Fibroblast of upper back skin (primary cell): ENCODE measurements around the gene CACNA1H.
A peak's percentile ranks its signal among the peaks of the same experiment; 100 is the strongest.

Experiments used
- DNase-seq: peaks from one replicate; pipeline ENCODE4 v3.0.0-alpha.2; 2013

The CACNA1H gene

DNA sequence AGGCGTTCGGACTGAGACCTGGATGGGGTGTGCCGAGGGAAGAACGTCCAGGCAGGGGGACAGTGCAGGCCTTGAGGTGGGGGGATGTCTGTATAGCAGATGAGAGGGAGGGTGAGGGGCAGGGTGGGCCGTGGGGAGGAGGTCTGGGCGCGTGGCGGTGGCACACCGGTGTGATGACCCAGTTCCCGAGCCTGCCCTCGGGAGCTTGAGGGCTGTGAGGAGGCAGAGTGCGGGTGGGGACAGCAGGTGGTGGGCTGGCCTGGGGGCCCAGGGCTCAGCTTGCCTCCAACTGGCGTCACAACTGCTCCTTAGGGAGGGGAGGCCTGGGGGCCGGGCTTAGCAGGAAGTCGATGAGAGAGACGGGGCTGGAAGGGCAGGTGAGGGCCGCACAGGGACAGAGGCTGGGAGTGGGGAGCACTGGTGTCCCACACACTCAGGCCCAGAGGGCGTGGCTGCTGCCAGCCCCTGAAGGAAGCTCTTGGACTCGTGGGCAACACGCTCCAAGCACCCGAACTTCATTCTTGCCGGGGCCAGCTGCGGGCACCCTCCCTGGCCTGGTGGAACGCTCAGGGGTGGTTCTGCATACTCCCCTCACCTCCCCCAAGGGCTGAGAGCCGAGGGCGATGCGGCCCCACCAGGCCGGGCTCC is 6.5 kb downstream of the CACNA1H start:
- DNase-seq, result no peak

DNA sequence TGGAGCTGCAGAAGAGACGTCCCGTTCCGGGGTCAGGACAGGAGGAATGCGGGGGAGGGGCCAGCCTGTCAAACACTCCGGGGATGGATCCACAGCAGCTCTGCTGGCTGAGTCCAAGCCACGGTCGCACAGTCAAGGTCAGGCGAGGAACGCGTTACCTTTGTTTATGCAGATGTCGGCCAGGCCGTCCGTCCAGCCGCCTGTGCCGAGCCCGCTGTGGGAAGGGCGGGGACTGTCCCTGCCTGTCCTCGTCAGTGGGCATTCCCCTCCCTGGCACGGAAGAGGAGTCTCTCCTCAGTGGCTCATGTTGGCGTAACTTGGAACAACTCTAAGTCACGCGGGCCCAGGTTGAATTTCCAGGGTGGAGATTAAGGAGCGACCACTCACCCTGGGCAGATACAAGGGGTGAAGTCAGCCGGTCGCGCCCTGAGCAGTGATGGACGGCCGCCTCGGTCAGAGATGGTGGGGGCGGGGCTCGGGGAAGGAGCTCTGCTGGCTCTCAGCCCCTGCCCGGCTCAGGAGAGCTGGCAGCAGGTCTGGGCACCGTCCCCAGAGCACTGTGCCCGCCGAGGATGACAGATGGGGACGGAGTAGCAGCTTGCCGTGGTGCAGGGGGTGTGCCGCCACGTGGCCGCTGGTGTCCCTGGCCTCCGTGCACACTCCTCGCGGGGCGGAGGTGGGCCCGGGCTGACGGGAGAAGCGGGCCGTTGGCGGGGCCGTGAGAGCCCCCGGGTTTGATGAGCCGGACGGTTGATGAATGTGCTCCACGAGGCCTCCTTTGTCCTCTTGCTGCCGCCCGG is 7.3 kb downstream of the CACNA1H start:
- DNase-seq, result no peak

DNA sequence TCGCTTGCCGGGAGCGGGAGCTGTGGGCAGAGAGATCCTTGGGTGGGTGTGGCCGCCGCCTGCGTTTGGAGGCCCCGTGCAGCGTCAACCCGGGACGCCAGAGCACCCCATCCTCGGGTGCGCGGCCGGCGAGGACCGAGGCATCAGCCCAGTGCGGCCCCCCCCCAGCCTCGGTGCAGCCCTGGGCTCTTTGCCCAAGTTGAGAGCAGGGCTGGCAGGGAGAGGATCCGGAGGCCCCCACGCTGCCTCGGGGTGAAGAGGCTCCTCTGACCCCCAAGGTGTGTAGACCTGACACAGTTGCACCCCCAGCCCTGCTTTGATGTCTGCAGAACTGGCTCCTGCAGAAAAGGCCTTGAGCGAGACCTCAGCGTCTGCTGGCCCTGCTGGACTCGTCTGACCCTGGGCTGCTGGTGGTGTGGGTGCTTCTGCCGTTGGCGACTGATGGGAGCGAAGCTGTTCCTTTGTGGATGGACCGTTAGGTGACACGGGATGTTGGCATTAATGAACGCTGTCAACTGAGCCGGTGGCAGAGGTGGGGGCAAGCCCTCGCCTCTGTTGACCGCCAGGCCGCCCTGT is 8.0 kb downstream of the CACNA1H start:
- no peak for DNase-seq

DNA sequence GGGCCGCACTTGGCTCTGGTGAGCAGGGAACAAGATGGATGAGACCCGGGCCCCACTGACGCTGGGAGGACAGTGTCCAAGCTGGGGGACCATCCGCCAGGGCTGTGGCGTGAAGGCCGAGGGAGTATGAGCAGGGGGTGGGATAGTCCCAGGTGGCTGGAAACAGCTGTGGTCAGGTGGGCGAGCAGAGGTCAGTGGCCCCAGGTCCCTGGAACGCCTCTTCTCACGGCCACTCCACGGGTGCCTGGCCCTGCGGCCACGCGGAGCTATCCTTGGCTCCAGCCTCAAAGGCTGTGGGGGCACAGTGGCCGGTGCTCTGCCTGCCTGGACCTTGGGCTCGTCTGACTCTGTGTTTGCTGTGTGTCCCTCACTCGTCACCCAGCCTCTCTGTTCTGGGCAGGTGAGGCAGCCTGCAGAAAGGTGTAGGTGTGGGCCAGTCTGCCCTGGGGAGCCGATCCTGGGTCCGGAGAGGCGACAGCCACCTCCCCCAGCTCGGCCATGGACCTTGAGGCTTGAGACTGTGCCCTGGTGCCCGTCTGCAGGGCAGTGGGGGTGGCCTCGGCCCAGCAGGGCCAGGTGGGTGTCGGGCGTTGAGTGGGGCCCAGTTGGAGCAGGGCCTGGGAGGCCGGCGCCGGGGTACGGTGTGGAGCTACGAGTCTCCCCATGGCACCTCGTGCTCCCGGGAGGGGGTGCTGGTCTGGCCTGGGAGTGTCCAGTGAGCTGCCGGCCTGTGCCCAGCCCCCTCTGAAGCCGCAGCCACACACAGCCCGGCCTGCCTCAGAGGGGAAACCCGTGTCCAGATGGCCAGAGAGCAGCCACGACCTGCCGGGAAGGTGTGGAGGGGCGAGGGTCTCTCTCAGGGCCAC is 10.0 kb downstream of the CACNA1H start:
- DNase-seq, result no peak

DNA sequence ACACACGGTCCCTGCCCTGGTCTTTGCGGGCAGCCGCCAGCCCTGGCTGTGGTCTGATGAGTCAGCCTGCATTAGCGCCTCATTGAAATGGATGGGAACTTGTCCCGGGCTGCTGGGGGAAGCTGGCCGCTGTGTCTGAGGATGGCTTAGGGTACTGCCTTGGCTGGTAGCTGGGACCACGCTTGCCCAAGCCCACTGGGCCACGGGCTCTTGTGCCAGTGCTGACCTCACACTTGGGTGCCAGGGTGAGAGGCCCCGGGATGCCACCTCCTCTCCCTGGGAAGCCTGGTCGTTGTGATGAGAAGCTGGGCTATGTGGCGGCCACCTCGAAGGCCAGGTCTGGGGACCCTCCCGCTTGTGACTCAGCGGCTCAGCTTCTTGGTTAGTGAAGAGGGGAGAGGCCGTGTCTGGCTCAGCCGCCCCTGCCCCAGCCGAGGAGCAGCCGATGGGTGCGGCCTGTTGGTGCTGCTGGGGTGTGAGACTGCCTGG is 10.7 kb downstream of the CACNA1H start:
- peak; percentile 37 for DNase-seq

DNA sequence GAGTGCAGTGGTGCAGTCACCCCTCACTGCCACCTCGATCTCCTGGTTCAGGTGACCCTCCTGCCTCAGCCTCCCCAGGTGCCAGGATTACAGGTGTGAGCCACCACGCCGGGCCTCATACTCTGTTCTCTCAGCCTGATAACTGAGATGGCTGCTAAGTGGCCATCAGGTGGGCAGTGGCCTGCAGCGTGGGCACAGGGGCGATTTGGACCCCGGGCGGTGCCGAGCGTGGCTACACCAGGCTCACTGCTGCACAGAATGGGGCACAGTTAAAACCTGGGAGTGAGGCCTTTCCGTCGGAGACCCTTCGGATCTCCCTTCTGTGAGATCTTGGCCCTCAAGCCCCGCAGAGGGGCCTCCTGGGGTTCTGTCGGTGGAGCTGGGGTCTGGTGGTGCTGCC is 11.5 kb downstream of the CACNA1H start:
- no peak for DNase-seq

DNA sequence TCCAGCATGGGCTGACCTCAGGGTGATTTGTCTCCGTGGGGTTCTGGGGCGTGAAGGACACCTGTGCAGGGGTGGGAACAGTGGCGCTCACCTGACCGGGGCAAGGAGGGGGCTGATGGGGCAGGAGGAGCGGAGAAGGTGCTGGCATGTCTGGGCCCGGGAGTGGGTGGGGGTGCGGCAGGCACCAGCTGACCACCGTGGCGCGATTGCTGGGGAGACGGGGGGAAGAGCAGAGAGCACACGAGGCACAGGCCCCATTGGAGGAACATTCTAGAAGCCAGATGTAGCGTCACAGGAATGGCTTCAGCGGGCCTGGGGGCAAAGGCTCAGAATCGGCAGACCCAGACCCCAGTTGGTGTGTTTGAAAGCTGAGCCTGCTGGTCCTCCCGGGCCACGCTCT is 12.1 kb downstream of the CACNA1H start:
- no peak for DNase-seq

DNA sequence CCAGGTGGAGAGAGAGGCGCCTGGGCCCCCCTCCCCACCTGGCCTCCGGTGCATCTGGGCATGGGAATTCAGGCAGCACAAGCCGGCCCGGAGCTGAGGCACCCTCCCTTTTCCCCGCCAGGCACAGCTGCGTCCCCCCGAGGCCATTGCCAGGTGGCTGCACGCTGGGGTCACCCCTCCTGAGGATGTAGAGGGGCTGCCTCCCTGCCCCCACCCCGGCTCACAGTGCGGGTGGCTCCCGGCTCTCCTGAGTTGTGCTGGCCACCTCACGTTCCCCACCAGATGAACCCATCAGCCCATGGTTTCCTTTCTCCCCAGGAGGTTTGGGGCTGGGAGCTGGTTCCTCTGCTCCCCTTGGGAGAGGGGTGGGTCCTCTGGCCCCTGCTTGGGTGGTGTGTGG is 12.6 kb downstream of the CACNA1H start:
- DNase-seq, result no peak

DNA sequence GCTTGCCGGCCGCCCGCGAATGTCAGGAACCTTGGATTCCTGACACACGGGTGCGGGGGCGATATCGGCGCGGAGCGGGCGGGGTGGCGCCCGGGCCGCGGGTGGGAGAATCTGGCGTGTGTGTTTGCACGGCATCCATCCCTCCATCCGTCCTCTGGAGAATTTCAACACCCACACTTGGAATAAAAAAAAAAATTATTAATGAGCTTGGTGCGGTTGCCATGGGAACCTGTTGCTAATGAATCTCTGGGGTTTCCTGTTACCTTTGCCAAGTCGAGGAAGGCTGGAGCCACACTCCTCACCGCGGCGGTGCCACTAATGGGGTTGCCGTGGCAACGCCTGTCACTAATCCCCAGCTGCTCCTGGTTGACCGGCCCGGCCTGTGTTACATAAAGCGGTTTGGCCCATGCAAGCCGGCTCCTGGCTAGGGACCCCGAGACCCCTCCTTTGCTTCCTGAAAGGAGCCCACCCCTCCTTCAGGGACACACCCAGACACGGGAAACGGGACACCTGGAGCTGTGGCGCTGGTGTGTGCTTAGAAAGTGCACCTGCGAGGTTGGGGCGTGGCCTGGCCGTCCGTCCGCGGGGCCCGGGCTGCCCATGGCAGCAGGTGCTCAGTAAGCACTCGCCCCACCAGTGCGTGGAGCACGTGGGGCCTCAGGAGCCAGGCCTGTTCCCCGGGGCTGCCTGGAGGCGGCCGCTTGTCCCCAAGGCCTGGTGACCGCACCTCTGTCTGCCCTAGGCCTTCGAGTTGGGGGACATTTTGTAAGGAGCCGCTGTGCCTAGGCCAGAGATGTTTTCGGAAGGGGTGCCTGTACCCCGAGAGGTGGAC is 14.6 kb downstream of the CACNA1H start:
- no peak for DNase-seq

DNA sequence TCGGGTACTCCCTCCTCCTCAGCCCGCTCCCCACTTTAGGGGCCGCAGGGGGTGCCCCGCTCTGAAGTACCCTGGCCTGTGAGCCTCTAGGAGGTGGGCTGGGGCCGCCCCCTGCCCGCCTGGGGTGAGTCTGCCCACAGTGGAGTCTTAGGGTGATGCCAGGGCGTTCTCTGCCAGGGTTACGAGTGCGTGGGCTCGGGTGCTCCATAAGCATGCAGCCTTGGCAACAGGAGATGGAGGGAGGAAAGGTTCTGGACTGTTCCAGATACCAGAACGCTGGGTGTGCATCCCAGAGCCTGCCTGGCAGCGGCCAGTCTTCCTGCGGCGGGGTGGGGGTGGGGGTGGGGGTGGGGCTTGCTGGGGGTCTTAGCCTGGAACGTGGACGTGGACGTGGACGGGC is 15.9 kb downstream of the CACNA1H start:
- no peak for DNase-seq

DNA sequence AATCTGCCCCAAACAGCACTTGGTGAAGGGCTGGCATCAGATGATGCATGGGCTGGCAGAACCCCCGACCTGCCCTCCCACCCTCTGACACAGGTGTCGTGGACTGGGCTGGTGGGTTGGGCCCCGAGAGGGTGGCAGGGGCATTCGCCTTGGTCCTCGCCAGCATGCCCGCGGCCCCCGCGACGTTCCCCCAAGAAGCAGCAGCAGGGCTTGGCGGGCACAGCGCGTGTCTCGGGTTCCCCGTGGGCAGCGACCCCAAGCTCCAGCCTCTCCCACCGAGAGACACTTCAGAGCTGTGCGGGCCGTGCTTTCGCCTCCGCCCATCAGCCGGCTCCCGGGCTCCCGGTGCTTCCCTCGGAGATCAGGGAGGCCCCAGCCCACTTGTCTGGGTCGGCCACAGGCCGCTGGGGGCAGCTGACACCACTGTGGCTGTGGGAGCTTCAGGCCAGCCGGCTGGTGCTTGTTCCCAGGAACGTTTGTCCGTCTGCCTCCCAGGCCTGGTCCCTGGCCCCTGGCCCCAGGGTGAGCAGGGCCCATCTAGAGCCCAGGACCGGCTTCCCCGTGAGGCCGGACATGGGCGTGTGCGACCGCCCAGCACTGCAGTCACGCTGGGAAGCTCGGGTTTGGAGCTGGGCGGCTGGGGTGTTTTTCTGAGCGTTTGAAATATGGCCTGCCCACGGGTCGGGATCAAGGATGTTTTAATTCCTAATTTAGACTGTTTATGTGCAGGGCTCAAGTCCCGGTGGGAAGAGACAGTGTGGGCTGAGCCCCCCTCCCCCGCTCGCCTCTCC is 16.6 kb downstream of the CACNA1H start:
- no peak for DNase-seq

DNA sequence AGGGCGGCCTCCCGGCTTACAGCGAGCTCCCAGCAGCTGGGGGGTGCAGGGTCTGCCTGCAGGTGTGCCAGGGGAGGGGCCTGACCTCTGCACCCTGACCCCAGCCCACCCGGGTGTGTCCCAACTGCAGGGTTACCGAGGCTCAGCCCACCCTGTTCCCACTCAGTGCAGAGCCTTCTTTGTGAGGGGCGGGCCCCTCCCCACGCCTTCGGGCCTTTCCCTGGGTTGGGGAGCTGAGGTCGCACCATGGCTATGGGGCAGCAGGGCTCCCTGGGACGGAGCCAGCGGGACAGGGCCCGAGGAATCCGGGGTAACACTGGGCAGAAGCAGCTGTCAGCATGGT is 17.1 kb downstream of the CACNA1H start:
- DNase-seq, result no peak

DNA sequence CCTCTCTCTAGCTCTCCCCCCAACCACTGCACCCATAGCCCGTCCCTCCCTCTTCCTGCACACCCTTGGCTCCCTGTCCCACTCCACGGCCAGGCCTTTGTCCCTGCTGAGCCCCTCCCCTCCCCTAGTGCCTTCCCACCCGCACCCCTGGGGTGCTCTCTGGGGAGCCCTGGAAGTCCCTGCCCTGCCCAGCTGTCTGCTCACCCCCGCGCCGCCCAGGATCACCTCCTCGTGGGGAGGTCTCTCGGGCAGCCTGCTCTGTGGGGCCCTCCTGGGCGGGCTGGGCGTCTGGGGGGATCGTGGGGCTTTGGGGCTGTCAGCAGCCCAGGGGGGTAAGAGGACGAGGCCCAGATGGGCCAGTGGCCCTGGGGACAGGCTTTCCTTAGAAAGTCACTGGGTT is 18.1 kb downstream of the CACNA1H start:
- no peak for DNase-seq

DNA sequence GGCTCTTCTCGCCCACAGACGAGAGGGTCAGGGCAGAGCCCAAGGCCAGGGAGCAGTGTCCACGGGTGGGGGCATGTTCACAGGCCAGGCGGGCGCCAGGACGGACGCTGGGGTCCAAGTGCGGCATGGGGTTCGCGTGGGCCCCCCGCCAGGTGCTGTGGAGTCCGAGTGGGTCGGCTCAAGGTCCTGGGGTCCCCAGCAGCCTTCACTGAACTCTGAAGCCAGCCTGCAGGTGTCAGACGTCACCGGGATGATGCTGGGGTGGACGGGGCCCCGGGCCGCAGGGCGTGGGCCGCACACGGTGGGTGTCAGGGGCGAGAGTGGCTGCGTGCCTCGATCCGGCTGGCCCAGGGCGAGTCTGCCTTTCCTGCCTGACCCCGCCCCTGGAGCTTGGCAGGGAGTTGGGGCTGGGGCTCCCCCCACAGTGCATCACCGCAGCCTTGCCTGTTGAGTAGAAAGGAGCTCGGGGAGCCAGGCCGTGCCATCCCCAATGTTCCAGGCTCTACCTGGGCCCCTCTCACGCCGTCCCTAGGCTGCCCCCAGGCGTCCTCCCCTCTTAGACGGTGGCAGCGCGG is 19.0 kb downstream of the CACNA1H start:
- no peak for DNase-seq

DNA sequence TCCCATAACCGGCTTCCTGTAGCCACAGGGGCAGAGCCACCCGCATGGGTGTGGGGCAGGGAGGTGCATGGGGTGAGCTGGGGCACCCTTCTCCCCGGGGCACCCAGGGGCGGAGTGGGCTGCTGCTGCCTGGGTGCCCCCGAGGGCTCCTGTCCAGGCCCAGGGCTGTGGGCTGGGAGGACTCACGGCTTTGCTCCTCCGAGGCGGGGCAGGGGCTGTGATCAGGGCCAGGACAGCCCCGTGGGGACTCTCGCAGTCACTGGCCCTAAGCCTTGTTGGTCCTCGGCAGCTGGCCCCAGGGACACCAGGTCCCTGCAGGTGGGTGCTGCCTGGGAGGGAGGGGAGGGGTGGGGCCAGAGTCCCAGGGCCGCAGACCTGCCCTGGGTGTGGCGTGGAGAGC is 19.7 kb downstream of the CACNA1H start:
- no peak for DNase-seq

DNA sequence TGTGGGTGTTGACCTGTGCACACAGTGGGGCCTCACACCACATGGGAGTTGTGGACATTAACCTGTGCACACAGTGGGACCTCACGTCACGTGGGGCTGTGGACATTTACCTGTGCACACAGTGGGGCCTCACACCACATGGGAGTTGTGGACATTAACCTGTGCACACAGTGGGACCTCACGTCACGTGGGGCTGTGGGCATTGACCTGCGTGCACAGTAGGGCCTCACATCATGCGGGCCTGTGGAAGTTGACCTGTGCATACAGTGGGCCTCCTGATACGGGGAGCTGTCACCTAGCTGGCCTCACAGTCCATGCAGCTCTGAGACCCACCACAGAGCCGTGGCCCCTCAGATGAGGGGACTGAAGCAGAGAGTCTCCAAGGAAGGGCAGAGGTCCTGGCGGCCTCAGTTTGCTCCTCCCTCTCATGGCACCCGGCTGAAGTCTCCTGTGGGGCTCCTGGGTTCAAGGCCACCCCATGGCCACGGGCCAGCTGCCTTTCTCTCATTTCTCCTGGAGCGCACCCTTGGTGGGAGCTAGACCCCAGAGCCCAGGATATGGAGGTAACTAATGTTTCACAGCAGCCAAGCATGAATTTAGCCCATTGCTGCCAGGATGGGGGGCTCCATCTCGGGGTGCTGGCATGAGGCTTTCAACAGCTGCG is 21.0 kb downstream of the CACNA1H start:
- DNase-seq, result no peak

DNA sequence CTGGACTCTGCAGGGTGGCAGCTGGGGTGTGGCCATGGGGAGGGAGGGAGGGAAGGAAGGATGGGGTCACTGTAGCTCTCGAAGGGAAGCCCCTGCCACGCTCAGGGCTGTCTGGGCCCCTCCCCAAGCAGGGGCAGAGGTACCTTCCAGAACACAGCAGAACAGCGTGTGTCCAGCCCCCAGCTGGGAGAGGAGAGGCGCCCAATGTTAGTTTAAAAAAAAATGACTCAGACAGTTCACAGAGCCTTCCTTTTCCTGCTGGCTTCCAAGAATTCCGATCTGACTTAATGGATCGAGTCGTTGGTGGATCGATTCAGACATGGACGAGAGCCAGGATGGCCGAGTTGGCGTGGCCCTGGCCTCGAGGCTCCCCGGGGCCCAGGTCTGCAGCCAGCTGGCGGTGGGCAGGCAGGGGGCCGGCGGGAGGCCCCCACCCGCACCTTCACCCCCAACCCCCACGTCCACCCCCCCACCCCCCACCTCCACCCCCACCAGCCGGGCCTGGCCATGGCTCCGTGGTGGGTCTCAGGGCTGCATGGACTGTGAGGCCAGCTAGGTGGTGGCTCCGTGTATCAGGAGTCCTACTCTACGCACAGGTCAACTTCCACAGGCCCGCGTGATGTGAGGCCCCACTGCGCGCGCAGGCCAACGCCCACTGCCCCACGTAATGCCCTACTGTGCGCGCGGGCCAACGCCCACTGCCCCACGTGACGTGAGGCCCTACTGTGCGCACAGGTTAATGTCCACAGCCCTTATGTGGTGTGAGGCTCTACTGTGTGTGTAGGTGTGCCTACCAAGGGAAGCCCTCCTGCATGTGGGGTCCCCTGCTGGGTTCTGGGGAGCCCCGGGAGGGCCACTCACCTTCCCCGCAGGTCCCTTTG is 21.8 kb downstream of the CACNA1H start:
- peak; percentile 54 for DNase-seq

DNA sequence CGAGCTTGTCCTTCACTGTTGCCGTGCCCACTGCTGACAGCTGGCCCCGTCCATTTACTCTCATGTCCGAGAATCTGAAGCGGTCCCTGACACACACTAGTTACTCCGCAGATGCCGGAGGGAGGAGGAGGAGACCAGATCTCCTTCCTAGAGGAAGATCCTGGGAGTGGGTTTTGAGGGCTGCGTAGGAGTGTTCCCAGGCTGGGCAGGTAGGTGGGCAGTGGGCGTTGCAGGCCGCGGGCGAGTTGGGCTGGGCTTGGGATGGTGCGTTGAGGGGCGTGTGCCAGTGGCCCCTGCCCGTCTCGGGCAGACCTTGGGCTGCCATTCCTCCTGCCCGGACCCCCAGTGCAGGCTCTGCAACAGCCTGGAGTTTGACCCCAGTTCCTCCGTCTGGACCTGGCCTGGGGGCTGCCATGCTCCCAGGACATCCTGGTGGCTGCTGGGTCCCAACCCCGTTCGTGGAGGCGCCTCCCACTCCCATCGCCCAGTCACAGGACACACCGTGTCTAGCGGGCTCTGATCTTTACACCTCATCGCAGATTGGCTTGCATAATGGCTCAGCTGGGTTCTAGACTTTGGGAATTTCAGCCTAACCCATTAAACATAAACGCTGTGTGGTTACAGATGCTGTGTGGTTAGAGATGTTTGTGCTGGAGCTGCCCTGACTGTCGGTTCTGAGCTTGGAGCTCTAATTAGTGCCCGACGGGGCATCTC is 22.8 kb downstream of the CACNA1H start:
- DNase-seq, result no peak
